Ishikawa (cell line): ENCODE data around the gene ERC1.

ENCODE experiments used
- CEBPB ChIP-seq: IDR thresholded peaks from 2 replicates; pipeline ENCODE4 v1.6.1; 2012
- CREB1 ChIP-seq: IDR thresholded peaks from 2 replicates; pipeline ENCODE4 v1.6.1; 2012; ENCODE audit warnings: low read depth
- EGR1 ChIP-seq: IDR thresholded peaks from 2 replicates; pipeline ENCODE4 v1.6.1; 2012
- EP300 ChIP-seq: IDR thresholded peaks from 2 replicates; pipeline ENCODE4 v1.6.1; 2012; ENCODE audit warnings: borderline replicate concordance
- FOXM1 ChIP-seq: IDR thresholded peaks from 2 replicates; pipeline ENCODE4 v1.6.1; 2012; ENCODE audit warnings: low read depth, borderline replicate concordance
- NFIC ChIP-seq: IDR thresholded peaks from 2 replicates; pipeline ENCODE4 v1.6.1; 2012
- RAD21 ChIP-seq: IDR thresholded peaks from 2 replicates; pipeline ENCODE4 v1.6.1; 2012; ENCODE audit warnings: low read depth
- TAF1 ChIP-seq: IDR thresholded peaks from 2 replicates; pipeline ENCODE4 v1.6.1; 2012; ENCODE audit warnings: low read depth, mild to moderate bottlenecking
- TCF12 ChIP-seq: IDR thresholded peaks from 2 replicates; pipeline ENCODE4 v1.6.1; 2012; ENCODE audit warnings: low read depth
- TEAD4 ChIP-seq: IDR thresholded peaks from 2 replicates; pipeline ENCODE4 v1.6.1; 2012
- YY1 ChIP-seq: IDR thresholded peaks from 2 replicates; pipeline ENCODE4 v1.6.1; 2012; ENCODE audit warnings: low read depth
- ZBTB7A ChIP-seq: IDR thresholded peaks from 2 replicates; pipeline ENCODE4 v1.6.1; 2012; ENCODE audit warnings: low read depth
- TF ChIP-seq, protein P1 (sequence below): IDR thresholded peaks from 2 replicates; pipeline ENCODE4 v1.6.1; 2012; ENCODE audit warnings: low read depth, mild to moderate bottlenecking
- TF ChIP-seq, protein P2 (sequence below): IDR thresholded peaks from 2 replicates; pipeline ENCODE4 v1.6.1; 2012
- TF ChIP-seq, protein P3 (sequence below): IDR thresholded peaks from 2 replicates; pipeline ENCODE4 v1.6.1; 2012

The ERC1 gene

GRCh38 chr12:1369938-1370500, 379.0 kb downstream of the ERC1 start:
- TF ChIP-seq, protein P1, sequence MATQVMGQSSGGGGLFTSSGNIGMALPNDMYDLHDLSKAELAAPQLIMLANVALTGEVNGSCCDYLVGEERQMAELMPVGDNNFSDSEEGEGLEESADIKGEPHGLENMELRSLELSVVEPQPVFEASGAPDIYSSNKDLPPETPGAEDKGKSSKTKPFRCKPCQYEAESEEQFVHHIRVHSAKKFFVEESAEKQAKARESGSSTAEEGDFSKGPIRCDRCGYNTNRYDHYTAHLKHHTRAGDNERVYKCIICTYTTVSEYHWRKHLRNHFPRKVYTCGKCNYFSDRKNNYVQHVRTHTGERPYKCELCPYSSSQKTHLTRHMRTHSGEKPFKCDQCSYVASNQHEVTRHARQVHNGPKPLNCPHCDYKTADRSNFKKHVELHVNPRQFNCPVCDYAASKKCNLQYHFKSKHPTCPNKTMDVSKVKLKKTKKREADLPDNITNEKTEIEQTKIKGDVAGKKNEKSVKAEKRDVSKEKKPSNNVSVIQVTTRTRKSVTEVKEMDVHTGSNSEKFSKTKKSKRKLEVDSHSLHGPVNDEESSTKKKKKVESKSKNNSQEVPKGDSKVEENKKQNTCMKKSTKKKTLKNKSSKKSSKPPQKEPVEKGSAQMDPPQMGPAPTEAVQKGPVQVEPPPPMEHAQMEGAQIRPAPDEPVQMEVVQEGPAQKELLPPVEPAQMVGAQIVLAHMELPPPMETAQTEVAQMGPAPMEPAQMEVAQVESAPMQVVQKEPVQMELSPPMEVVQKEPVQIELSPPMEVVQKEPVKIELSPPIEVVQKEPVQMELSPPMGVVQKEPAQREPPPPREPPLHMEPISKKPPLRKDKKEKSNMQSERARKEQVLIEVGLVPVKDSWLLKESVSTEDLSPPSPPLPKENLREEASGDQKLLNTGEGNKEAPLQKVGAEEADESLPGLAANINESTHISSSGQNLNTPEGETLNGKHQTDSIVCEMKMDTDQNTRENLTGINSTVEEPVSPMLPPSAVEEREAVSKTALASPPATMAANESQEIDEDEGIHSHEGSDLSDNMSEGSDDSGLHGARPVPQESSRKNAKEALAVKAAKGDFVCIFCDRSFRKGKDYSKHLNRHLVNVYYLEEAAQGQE: no peak
- no peak for TF ChIP-seq EP300
- TF ChIP-seq ZBTB7A: no peak
- TF ChIP-seq RAD21: no peak
- TF ChIP-seq YY1: no peak
- TF ChIP-seq TEAD4: no peak
- no peak for TF ChIP-seq TCF12
- TF ChIP-seq NFIC: no peak
- TF ChIP-seq CEBPB: no peak
- TF ChIP-seq, protein P2, sequence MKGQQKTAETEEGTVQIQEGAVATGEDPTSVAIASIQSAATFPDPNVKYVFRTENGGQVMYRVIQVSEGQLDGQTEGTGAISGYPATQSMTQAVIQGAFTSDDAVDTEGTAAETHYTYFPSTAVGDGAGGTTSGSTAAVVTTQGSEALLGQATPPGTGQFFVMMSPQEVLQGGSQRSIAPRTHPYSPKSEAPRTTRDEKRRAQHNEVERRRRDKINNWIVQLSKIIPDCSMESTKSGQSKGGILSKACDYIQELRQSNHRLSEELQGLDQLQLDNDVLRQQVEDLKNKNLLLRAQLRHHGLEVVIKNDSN: no peak
- TF ChIP-seq EGR1: no peak
- no peak for TF ChIP-seq FOXM1
- TF ChIP-seq, protein P3, sequence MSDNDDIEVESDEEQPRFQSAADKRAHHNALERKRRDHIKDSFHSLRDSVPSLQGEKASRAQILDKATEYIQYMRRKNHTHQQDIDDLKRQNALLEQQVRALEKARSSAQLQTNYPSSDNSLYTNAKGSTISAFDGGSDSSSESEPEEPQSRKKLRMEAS: no peak
- TF ChIP-seq CREB1: no peak
- no peak for TF ChIP-seq TAF1

DNA sequence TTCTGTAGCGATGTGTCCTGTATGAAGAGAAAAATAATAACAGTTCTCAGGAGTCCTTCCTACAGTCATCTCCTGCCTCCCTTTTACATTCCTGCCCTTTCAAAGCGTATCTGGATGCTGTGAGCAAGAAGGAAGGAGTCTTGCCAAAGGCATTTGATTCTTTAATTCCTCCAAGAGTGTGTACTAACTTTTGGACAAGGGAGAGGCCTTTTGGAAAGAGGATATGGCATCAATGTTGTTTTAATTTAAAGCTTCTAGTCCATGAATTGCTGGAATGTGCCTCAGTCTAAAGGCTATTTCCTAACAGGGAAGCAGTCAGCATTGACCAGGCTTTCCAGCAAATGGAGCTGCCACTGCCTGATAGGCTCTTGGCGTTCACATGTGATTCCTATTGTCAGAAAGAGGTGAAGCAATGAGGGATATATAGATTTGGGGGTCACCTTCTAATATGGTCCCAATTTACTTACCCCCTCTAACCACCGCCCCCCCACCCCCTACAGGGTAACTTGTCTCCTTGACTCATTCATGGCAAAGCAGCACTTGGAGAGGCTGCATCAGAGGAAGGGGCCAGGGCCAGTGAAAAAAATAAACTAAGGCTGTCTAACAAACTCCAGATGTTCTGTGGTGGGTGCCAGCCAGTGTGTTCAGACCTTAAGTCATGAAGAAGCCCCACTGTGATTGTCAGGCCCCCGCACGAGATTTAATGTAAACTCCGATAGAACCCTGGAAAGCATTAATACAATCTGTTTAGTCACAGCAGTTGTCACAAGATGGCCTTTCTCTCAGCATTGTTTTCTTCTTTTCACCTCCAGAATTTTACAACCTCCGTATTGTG, 383.1 kb downstream of the ERC1 start:
- TF ChIP-seq, protein P3: no peak
- TF ChIP-seq NFIC (no peak), YY1 (no peak), CEBPB (no peak), CREB1 (no peak), RAD21 (no peak), EP300 (no peak), ZBTB7A (no peak), FOXM1 (no peak), TAF1 (no peak), TEAD4 (no peak), TCF12 (no peak), EGR1 (no peak)
- TF ChIP-seq, protein P2: no peak
- TF ChIP-seq, protein P1: no peak

- TF ChIP-seq CEBPB (no peak), RAD21 (no peak)
Observed at GRCh38 chr12:1375323-1375722, 384.3 kb downstream of the ERC1 start.

DNA sequence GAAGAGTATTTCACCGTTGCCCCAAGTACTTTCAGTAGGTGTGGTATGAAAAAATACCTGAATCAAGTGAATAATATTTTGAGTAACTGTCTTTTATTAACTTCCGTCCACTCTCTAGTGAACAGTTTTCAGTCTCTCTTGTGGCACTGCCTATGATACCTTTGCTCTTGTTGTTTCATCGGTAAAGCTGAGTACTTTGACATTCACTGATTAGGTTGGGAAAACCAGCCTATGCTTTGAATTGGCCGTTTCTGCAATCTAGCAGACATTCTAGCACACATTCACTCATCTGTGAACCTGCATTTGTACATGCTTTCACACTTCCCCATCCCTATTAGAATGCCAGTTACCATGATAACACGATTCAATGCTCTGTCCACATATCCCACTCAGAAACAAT, 386.1 kb downstream of the ERC1 start:
- TF ChIP-seq EGR1: no peak
- TF ChIP-seq FOXM1: no peak
- TF ChIP-seq TAF1: no peak
- TF ChIP-seq, protein P3: no peak
- TF ChIP-seq EP300: no peak
- TF ChIP-seq, protein P1: no peak
- TF ChIP-seq TCF12: no peak
- no peak for TF ChIP-seq CEBPB
- TF ChIP-seq YY1: no peak
- TF ChIP-seq ZBTB7A: no peak
- TF ChIP-seq NFIC: no peak
